ENCODE measurements around the gene ASXL1.
"Not testable (repeated sequence)": the region's sequence is repeated elsewhere in the genome, so short reads cannot be mapped to it uniquely, and the experiment has no call there.

ASXL1 gene

DNA sequence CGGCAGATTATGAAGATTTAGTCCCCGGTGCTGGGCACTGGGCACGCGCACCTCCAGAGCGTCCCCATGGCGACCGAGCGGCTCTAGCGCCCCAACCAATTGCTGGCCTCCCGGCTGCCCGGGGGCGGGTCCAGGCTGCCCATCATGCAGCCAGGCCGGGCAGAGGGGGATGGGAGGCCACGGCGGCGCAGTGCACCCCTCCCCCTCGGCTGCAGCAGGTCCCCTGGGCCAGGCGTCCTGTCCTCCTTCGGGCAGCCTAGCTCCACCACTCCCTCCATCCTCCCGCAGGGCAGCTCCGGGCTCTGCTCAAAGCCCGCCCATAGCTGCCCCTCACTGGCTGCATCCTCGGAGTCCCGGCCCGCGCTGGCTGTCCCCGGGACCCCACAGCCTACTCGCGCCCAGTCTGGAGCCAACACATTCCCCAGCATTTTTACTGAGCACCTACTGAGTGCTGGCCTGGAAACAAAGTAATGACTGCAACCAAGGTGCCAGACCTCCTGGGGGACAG lies 99.4 kb downstream of the ASXL1 start:
- no peaks in the 10 kb centered on the region for H3K27me3 Mint-ChIP-seq
- DNase-seq (ENCODE audit: low spot score in 2 of 2): no peak
- peak; percentile 59 for ATAC-seq (ENCODE audit: low read depth)
- peaks cover 9% of the 10 kb centered on the region for H3K36me3 Mint-ChIP-seq
- H3K9me3 Mint-ChIP-seq: no peaks in the 10 kb centered on the region
- H3K4me3 Mint-ChIP-seq: peak overlapping the region; percentile 69
- H3K27ac Mint-ChIP-seq: peak overlapping the region; percentile 38
- peaks cover 21% of the 10 kb centered on the region for H3K4me1 Mint-ChIP-seq

- peaks cover 3% of the 10 kb centered on the region for H3K36me3 Mint-ChIP-seq
- H3K27ac Mint-ChIP-seq: peak overlapping the region; percentile 38
Observed at GRCh38 chr20:32458061-32458836, 100.1 kb downstream of the ASXL1 start.

GRCh38 chr20:32458837-32459220 lies 100.7 kb downstream of the ASXL1 start:
- no peak for ATAC-seq (ENCODE audit: low read depth)
- H3K9me3 Mint-ChIP-seq: no peaks in the 10 kb centered on the region
- peaks cover 18% of the 10 kb centered on the region for H3K4me1 Mint-ChIP-seq
- H3K36me3 Mint-ChIP-seq: peaks cover 3% of the 10 kb centered on the region
- no peak overlapping the region for H3K27ac Mint-ChIP-seq
- no peak overlapping the region for H3K4me3 Mint-ChIP-seq
- no peak for DNase-seq (ENCODE audit: low spot score in 2 of 2)
- no peaks in the 10 kb centered on the region for H3K27me3 Mint-ChIP-seq

More at GRCh38 chr20:32458061-32458836, 100.1 kb downstream of the ASXL1 start:
- DNase-seq (ENCODE audit: low spot score in 2 of 2) (no peak), ATAC-seq (ENCODE audit: low read depth) (no peak)
- Mint-ChIP-seq H3K9me3 (no peaks in the 10 kb centered on the region), H3K4me3 (peak overlapping the region; percentile 69), H3K27me3 (no peaks in the 10 kb centered on the region), H3K4me1 (peaks cover 18% of the 10 kb centered on the region)

- Mint-ChIP-seq H3K4me1 (peaks cover 12% of the 10 kb centered on the region), H3K36me3 (no peaks in the 10 kb centered on the region), H3K9me3 (no peaks in the 10 kb centered on the region), H3K27ac (no peak overlapping the region), H3K27me3 (no peaks in the 10 kb centered on the region), H3K4me3 (no peak overlapping the region)
- ATAC-seq (ENCODE audit: low read depth): no peak
- no peak for DNase-seq (ENCODE audit: low spot score in 2 of 2)
Observed at GRCh38 chr20:32460231-32460630, 102.1 kb downstream of the ASXL1 start.

- Mint-ChIP-seq H3K27me3 (no peaks in the 10 kb centered on the region), H3K9me3 (no peaks in the 10 kb centered on the region), H3K4me3 (no peak overlapping the region), H3K36me3 (no peaks in the 10 kb centered on the region), H3K4me1 (peaks cover 12% of the 10 kb centered on the region), H3K27ac (no peak overlapping the region)
- ATAC-seq (ENCODE audit: low read depth) (no peak), DNase-seq (ENCODE audit: low spot score in 2 of 2) (no peak)
Observed at GRCh38 chr20:32460683-32461320, 102.7 kb downstream of the ASXL1 start.

DNA sequence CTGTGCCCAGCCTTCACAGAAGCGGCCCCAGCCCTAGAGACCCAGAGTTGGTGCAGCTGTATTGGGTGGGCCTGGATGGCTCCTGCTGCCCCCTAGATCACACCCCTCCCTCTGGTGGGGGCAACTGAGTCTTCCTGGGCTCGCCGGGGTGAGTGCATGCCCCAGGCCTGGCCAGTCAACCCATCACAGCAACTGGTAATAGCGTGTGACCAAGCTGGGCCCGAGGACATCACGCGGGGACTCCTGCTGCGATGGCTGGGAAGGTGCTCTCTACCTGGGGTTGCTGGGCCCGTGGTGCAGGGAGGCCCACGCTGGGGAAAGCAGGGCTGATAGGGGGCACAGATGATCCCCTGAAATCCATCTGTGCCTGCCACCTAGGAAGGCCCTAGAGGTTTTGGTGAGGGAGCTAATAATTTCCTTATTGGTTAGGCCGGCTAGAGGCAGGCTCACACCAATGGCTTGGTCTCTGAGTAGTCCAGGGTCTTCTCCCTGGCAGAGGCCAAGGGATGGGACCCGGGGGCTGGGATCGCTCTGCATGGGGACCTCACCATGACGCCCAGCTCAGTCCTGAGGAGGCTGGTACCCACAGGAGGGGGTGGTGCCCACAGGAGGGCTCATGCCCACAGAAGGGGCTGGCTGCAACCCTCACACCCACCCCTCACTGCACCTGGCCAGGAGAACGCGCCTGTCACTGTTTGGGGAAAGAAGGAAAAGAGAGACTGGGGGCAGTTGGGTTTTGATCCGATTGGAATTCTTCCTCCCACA lies 103.9 kb downstream of the ASXL1 start:
- H3K9me3 Mint-ChIP-seq: no peaks in the 10 kb centered on the region
- no peak for ATAC-seq (ENCODE audit: low read depth)
- no peak overlapping the region for H3K27ac Mint-ChIP-seq
- H3K4me3 Mint-ChIP-seq: no peak overlapping the region
- no peak for DNase-seq (ENCODE audit: low spot score in 2 of 2)
- H3K27me3 Mint-ChIP-seq: no peaks in the 10 kb centered on the region
- H3K36me3 Mint-ChIP-seq: no peaks in the 10 kb centered on the region
- peaks cover 12% of the 10 kb centered on the region for H3K4me1 Mint-ChIP-seq

DNA sequence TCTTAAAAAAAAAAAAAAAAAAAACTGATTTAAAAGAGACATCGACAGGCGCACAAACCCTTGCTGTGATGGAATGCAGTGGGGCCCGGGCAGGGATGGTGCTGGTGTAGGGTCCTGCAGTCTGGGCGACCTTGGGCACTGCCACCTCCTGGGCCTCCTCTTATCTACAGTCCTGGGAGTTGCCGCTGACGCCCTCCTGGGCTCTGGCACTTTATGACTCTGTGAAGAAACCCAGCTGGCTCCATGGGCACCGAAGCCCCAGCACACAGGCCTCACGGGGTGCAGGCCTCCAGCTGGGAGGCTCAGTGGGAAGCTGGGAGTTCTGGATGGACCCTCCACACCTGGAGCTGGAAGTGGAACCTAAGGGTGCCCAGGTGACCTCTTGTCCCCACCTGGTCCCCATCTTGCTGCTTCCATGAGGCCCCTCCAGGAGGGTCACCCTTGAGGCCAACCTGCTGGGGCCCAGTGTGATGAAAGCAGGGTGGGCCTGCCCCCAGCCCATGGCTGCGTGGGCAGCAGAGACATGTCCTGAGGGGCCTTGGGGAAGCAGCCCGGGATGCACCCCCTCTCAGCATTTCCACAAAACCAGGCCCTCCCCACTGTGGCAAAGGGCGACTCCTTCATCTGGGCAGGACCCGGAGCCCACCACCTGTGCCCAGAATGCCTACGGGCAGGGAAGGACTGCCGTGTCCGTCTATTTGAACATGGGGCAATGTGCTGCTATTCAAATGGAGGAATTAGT lies 104.9 kb downstream of the ASXL1 start:
- Mint-ChIP-seq H3K4me3 (no peak overlapping the region), H3K27ac (no peak overlapping the region), H3K9me3 (no peaks in the 10 kb centered on the region), H3K4me1 (peaks cover 14% of the 10 kb centered on the region), H3K36me3 (no peaks in the 10 kb centered on the region), H3K27me3 (no peaks in the 10 kb centered on the region)
- no peak for ATAC-seq (ENCODE audit: low read depth)
- DNase-seq (ENCODE audit: low spot score in 2 of 2): no peak

DNA sequence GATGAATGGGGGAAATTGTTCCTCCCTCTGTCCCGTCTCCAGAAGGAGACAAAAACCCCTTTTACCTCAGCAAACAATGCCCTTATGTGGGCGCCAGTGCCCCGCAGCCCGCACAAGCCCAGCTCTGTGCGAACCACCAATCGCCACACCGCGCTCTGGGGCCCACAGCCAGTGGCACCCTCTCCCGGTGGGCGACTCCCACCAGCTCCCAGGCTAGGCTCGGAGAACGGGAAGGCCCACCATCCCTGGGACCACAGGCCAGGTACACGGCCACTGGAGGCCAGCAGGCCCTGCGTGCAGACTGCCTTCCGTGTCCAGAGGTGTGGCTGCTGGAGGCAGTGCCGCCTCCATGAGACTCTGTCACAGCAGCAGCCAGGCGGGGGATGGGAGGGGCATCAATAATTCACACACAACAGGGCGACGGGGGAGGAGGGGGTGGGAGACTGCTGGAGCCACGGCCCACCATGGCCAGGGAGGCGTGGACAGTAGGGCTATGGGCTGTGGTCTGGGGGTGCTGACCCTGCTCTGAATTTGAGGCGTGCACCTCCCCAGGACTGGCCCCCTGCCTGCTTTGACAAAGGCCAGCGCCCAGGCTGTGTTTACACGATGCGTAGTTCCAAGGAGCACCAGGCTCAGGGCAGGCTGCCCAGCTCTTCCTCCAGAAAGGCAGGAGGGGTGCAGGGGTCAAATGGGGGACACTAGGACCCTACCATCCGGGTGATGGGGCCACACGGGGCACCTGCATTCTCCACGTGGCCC lies 105.7 kb downstream of the ASXL1 start:
- DNase-seq (ENCODE audit: low spot score in 2 of 2) (no peak), ATAC-seq (ENCODE audit: low read depth) (no peak)
- Mint-ChIP-seq H3K9me3 (no peaks in the 10 kb centered on the region), H3K4me3 (no peak overlapping the region), H3K27ac (no peak overlapping the region), H3K36me3 (no peaks in the 10 kb centered on the region), H3K27me3 (no peaks in the 10 kb centered on the region), H3K4me1 (peaks cover 11% of the 10 kb centered on the region)

GRCh38 chr20:32464401-32465091 lies 106.4 kb downstream of the ASXL1 start:
- ATAC-seq (ENCODE audit: low read depth) (no peak), DNase-seq (ENCODE audit: low spot score in 2 of 2) (no peak)
- Mint-ChIP-seq H3K36me3 (no peaks in the 10 kb centered on the region), H3K4me3 (no peak overlapping the region), H3K4me1 (peaks cover 13% of the 10 kb centered on the region), H3K27me3 (no peaks in the 10 kb centered on the region), H3K9me3 (no peaks in the 10 kb centered on the region), H3K27ac (no peak overlapping the region)

GRCh38 chr20:32465092-32465900 lies 107.2 kb downstream of the ASXL1 start:
- Mint-ChIP-seq H3K27ac (no peak overlapping the region), H3K27me3 (no peaks in the 10 kb centered on the region), H3K4me3 (no peak overlapping the region), H3K9me3 (no peaks in the 10 kb centered on the region), H3K4me1 (peaks cover 17% of the 10 kb centered on the region), H3K36me3 (no peaks in the 10 kb centered on the region)
- no peak for DNase-seq (ENCODE audit: low spot score in 2 of 2)
- no peak for ATAC-seq (ENCODE audit: low read depth)

DNA sequence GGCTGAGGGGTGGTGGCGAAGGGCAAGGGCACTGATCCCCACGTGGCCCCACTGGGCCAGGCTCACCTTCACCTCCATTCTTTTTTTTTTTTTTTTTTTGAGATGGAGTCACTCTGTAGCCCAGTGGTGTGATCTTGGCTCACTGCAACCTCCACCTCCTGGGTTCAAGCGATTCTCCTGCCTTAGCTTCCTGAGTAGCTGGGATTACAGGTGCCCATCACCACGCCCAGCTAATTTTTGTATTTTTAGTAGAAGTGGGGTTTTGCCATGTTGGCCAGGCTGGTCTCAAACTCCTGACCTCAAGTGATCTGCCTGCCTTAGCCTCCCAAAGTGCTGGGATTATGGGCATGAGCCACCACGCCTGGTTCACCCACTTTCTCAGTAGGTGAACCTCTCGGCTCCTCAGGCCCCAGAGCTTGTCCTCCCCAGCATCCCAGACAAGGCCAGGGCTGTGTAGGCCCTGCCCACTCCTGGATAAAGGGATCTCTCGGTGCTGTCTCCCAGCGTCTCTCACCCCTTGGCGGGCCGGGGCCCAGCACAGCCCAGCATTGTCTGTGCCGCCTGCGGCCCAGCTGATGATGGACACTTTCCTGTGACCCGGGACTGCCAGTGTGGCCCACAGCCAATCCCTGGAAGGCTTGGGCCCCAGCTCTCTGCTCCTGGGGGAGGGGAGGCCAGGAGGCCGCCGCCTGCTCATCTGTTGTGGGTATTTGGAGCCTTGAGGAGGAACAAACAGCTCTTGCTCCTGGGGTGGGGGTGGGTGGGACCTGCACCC lies 108.0 kb downstream of the ASXL1 start:
- H3K9me3 Mint-ChIP-seq; DNase-seq (ENCODE audit: low spot score in 2 of 2); H3K4me3 Mint-ChIP-seq; H3K36me3 Mint-ChIP-seq; ATAC-seq (ENCODE audit: low read depth); H3K27ac Mint-ChIP-seq; H3K27me3 Mint-ChIP-seq: not testable (repeated sequence)
- H3K4me1 Mint-ChIP-seq: peaks cover 19% of the 10 kb centered on the region

Data from memory B cell (primary cell).